Urothelium cell line (cell line): ENCODE data around the gene RSPO1.

Experiments used
- DNase-seq: peaks from one replicate; pipeline ENCODE4 v3.0.0; 2011; ENCODE audit warnings: low spot score, mixed read lengths
- FAIRE-seq: peaks from 2 replicates; lab custom pipeline; 2011; peaks lifted over from hg19 to GRCh38; lab: Jason Lieb, UNC

Gene RSPO1

DNA sequence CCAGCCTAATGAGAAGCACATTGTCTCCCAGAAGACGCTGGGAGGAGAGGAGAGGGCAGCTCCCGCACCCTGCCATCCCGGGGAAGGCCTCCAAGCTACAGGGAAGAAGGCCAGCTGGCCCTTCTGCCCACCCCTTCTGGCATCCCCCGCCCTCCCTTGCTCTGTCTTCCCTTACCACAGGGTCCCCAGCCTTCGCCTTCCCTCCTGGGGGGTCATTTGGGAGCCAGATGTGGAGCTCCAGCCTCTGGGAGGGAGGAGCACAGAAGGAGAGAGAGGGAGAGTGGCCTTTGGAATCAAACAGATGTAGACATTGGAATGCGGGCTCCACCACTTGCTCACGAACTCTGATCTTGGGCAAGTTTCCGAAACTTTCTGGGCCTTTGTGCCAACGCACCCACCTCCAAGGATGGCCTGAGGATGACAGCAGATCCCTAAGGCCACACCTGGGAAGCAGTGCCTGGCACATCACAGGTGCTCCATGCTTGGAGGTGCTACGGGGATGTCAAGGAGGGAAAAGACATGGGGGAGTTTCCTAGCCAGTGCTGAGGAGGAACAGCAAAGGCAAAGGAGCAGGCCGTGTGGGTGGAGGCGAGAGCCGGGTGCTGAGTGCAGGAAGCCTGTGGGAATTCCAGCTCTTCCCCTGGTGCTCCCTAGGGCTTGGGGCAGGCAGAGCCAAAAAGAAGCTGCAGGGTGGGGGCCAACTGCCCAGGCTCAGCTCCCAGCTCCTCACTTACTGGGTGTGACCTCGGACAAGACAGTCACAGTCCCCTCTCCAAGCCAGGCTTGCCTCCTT is 23.1 kb upstream of the RSPO1 start:
- no peak for DNase-seq
- FAIRE-seq = no peak

DNA sequence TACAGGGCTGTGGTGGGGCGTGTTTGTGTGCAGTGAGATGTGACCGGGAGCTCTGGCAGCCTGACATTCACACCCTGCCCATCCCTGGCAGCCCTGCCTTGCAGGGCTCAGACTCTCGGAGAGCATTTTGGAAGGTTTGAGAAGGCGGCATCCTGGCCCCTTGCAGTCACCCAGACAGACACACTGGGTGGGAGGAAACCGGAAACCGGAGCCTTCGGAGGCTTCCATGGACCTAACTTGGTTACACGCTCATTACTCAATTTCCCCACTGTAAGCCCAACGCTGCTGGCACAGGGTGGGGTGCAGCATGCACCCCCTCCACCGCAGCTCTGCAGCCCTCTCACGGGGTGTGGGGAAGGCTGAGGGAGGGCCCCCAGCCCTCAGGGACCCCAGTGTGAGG is 22.2 kb upstream of the RSPO1 start:
- no peak for FAIRE-seq
- DNase-seq = no peak

DNA sequence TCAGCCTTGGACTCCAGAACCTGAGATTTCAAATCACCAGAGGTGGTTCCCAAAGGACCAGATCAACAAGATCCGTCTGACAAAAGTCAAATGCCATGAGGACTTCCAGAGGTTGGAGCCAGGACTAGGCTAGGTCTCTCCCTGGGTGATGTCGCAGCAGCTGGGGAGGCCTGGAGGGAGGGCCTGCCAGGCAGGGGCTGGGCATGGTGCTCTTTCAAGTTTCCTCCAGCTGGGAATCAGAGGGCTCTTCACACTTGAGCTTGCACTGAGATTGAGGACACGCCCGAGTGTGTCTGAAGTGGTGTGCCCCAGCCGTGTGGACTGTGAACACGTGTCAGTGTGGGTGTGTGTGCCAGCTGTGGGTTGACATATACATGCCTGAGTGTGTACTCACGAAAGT is 21.3 kb upstream of the RSPO1 start:
- FAIRE-seq = no peak
- no peak for DNase-seq

DNA sequence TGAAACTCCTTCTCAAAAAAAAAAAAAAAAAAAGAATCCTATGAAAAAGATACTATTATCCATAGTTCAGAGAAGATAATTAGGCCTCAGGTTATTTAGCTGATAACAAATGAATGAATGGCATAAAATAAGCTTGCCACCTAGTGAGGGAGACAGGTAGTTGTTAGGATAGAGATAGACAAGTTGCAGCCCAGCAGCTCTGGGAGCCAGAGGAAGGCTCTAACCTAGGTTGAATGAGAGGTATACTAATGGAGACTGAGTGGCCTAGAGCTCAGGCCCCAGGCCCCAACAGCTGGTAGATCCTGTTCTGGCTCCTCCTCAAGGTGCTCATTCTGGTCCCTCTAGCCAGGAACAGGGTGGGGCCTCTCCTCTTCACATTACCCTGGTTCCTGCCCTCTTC is 20.6 kb upstream of the RSPO1 start:
- DNase-seq (no peak), FAIRE-seq (no peak)

DNA sequence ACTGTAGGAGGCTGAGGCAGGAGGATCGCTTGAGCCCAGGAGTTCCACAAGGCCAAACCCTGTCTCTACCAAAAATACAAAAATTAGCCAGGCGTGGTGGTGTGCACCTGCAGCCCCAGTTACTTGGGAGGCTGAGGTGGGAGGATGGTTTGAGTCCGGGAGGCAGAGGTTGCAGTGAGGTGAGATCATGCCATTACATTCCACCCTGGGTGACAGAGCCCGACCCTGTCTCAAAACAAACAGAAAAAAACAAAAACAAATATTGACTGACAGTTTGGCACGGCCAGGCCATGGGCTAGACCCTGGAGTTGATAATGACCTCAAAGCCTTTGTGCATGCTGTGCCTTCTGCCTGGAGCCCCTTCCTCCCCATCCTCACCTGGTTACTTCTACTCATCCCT is 19.2 kb upstream of the RSPO1 start:
- FAIRE-seq (no peak), DNase-seq (no peak)

GRCh38 chr1:37652976-37653375 is 18.3 kb upstream of the RSPO1 start:
- no peak for DNase-seq
- no peak for FAIRE-seq

GRCh38 chr1:37651803-37652202 is 17.1 kb upstream of the RSPO1 start:
- FAIRE-seq = no peak
- DNase-seq = no peak

DNA sequence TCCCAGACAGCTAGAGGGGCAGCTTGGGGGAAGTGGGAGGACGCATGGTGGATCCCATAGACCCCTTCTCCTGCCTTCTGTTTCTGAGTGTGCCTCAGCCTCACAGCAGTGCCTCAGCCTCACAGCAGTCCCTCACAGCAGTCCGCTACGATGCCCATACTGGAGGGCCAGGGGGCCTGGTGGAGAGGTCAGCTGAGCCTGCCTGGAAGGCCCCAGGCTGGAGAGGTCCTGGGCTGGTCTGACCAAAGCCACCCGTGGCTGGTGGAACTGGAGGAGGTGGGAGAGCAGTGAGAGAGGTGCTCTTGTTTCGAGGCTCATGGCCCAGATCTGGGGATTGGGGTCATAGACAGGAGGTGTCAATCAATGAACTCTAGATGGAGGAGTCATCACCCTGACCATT is 16.0 kb upstream of the RSPO1 start:
- FAIRE-seq = no peak
- DNase-seq = no peak

- DNase-seq (no peak), FAIRE-seq (no peak)
Measured at GRCh38 chr1:37650173-37650572, 15.5 kb upstream of the RSPO1 start.

DNA sequence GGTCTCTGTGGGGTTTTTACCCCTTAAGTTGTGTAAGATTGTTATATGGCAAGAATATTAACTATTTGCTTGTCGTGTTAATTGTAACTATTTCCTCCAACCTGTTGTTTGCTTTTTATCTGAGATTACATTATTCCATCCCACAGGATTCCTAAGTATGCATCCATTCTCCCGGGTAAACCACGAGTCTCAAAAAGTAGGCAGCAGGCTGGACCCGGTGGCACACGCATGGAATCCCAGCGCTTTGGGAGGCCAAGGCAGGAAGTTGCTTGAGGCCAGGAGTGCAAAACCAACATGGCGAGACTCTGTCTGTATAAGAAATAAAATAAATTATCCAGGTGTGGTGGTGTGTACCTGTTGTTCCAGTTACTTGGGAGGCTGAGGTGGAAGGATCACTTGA is 12.6 kb upstream of the RSPO1 start:
- FAIRE-seq = no peak
- no peak for DNase-seq

DNA sequence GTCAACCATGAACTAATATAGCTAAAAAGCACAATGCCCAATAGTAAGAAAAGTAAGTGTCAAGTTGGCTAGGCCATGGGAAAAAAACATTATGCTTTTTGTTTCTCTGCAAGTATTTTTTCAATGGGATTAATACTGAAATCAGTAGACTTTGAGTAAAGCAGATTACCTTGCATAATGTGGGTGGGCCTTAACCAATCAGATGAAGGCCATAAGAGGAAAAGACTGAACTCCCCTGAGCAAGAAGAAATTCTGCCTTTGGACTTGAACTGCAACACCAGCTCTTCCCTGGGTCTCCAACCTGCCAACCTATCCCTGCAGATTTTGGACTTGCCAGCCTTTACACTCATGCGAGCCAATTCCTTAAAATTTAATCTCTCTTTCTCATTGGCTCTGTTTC is 6.4 kb upstream of the RSPO1 start:
- DNase-seq = no peak
- no peak for FAIRE-seq

DNA sequence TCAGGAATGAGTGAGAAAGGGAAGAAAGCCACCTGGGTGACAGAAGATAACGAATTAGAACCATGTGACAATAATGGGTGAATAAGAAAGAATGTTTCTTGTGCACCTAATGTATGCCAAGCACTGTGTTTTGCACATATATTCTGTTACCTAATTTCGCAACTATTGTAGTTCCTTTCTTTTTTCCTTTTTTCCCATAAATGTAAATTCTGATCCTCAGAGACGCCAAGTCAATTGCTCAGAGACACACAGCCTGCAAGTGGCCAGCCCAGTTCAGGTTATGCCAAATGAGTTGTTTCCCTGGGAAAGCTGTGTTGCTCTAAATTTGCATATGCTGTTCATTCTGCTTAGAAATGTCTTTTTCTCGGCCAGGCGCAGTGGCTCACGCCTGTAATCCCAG is 1.7 kb upstream of the RSPO1 start:
- DNase-seq (no peak), FAIRE-seq (no peak)

DNA sequence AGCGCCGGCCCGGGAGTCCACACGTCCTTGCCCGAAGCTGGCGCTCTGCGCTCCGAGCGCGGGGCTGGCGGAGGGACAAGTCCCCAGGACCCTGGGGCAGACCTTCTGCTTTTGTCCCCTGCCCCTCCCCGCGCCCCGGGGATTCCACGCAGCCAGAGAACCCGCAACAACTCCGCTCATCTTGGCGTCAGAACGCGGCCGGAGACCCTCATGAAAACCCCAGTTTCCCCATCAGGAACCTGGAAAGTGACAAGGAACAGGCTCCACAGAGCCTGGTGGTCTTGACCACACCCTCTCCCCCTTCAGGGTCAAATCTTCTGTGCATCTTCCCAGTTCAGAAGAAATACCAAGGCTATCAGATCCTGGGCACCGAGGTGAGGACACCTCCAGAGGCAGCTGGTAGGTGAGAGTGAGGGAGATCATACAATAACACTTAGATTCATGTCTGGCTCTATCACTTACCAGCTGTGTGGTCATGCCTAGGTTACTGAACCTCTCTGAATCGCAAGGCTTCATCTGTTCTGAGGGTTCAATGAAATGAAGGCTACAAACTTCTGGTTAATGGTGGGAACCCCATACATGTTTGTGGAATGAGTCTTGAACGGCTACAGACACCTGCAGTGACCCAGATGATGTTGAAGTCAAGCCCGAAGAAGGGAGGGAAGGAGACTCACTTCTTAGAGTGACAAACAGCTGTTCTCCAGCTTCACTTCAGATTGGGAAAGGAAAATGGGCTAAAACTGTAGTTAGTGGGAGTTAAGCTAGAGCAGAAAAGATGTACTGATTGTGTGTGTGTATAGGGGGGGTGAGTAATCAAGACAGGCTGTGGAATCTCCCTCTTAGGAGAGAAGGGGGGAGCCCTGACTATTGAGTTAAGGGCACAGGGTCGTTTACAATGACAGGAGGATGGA is 555 bp upstream of the RSPO1 start:
- no peak for DNase-seq
- FAIRE-seq = no peak

DNA sequence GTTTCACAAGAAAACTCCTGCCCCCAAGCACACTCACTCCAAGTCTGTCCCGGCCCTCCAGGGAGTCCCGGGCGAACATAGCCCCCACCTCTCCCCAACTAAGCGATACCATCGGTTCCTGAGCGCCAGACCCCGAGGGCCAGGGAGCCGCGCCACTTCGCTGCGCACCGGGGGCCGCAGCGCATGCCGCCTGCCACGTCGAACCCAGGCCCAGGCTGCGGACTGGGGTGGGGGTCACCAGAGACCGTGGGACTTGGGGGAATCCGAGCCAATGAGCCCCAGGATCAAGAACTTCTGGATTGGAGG is 801 bp downstream of the RSPO1 start:
- FAIRE-seq (no peak), DNase-seq (peak; percentile 27)

DNA sequence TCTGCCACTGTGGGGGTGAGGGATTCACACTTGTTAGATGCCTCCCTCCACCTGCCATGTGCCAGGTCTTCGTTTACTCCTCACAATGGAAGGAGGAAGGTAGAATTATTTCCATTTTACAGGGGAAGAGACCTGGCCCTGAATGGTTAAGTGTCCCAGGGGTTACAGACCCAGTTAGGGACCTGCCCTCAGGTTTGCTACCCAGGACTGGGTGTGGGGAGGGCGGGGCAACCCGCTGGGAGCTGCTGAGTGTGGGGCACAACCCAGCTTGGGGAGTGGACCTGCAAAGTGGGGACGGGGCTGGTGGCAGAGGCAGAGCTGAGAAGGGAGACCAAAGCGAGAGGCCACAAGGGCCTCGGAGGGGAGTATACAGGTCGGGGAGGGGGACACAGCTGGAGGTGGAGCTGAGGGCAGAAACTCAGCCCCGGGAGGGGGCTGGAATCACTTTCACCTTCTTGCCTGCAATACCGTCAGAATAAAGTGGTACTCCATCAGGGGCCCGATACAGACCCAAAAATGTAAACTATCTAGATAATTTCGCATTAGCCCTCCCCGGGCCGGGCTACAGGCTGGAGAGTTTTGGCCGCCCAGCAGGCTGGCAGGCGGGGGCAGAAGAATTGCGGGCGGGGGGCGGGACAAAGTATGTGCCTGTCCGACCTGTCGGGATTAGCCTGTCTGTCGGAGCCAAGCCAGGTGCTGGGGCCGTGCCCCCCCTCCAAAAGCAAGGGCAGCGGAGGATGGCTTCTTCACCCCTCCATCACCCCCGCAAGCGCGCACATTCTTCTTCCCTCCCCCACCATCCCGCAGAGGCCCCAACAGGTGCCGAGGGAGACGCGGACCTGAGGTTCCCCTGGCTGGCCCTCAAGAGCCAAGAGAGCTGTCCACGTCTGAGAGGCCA is 1.4 kb downstream of the RSPO1 start:
- FAIRE-seq = no peak
- DNase-seq = no peak

DNA sequence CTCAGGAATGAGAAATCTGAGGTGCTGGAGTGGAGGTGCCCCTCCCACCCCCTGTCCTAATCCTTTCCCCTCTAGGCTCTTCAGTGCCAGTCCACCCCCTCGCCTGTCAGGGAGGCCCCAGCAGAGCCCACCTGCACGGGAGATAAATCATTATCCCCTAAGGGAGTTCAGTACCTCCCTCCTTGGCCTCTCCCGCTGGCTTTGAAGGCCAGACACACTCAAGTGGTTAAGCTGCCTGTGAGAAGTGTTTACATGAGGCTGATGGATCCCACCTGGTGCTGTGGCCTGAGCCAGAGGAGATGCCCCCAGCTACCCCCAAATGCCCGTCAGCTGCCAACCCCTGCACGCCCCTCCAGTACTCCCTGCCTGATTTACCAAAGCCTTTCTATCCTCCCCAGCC is 3.7 kb downstream of the RSPO1 start:
- DNase-seq = no peak
- FAIRE-seq = no peak

- DNase-seq (no peak), FAIRE-seq (no peak)
Measured at GRCh38 chr1:37630426-37631028, 4.2 kb downstream of the RSPO1 start.

- FAIRE-seq (no peak), DNase-seq (no peak)
Measured at GRCh38 chr1:37629726-37630425, 4.8 kb downstream of the RSPO1 start.

GRCh38 chr1:37629008-37629407 is 5.7 kb downstream of the RSPO1 start:
- FAIRE-seq (no peak), DNase-seq (no peak)

GRCh38 chr1:37628026-37628556 is 6.6 kb downstream of the RSPO1 start:
- FAIRE-seq = no peak
- no peak for DNase-seq
